ENCODE results near the gene CD164.
"Not testable (repeated sequence)": the region's sequence is repeated elsewhere in the genome, so short reads cannot be mapped to it uniquely, and the experiment has no call there.

CD164 gene

DNA sequence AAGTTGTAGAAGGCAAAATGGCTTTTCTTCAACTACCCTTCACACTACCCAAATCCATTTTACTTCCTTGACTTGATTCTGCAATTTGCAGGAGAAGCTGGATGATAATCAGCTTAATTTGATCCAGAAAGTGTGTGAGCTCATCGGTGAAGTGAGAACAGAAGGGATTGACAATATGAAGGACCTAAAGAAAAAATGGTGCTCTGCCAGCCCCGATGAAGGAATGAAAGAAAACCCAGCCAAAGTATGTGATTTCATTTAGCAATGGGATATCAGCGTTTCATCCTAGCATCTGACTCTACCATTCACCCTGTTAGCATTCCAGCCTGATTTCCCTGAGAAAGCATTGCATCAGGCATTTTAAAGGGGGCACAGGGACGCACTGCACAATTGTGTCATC is 41.5 kb downstream of the CD164 start:
- no peak for DNase-seq

DNA sequence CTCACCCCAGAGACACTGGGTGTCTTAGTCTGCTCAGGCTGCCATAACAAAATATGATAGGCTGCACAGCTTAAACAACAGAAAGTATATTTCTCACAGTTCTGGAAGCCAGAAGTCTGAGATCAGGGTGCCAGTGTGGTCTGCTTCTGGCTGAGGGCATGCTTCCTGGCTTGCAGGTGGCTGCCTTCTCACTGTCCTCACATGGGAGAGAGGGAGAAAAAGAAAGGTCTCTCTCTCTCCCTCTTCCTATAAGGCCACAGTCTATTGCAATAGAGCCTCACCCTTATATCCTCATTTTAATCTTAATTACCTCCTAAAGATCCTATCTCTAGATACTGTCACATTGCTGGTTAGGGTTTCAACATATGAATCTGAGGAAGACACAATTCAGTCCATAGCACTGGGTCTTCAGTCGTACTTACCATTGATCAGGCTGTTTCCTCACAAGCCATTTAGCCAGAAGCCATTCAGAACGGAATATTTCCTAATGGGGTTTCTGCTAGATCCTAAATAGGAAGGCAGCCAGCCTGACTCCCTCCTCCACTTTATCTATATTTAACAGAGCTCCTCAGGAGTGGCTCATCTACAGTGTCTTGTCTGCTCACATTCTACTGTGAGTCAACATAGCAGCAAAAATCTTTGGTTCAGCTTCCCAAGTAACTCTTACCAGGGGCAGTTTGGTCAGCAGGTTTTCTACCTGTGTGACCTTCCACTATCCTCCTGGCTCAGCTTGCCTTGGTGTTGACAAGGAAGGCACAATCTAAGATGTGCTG is 42.2 kb downstream of the CD164 start:
- no peak for DNase-seq

DNA sequence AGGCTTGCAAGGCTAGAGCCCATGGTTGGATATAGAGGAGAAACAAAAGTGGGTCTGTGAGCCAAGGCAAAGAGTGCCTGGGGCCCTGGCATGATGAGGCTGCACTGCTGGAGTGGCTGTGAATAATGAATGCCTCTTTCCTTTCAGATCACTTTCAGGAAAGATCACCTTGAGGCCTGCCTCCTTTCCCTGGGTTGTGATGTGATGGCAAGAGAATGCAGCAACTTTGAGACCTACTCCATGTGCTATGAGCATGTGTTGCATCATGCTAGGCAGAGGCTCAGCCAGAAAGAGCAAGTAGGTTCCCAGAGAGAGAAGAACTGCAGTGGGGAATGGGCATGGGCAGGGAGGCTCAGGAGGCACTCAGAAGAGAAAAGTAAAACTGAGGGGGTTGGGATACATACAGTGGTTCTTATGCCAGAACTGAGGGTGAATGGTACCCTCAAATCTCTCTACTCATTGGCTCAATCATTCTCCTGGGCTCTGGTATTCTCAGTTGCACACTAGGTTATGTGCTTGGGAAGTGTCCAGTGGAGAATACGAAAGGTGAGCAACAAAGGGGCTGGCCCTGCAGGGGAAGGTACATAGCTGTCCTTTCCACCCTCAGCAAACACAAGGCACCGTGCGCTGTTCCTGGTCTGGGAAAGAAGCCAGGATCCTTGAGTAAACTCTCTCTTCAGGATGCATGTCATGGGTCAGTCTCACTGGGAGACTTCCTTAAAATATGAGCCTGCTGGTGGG is 45.9 kb downstream of the CD164 start:
- DNase-seq = no peak

DNA sequence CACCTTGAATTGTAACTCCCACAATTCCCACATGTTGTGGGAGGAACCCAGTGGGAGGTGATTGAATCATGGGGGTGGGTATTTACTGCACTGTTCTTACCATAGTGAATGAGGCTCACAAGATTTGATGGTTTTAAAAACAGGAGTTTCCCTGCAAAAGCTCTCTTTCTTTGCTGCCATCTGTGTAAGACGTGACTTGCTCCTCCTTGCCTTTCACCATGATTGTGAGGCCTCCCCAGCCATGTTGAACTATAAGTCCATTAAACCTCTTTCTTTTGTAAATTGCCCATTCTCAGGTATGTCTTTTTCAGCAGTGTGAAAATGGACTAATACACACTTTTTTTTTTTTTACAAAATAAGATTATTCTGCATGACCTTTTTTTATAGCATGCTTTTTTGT is 48.4 kb downstream of the CD164 start:
- not testable (repeated sequence) for DNase-seq

DNA sequence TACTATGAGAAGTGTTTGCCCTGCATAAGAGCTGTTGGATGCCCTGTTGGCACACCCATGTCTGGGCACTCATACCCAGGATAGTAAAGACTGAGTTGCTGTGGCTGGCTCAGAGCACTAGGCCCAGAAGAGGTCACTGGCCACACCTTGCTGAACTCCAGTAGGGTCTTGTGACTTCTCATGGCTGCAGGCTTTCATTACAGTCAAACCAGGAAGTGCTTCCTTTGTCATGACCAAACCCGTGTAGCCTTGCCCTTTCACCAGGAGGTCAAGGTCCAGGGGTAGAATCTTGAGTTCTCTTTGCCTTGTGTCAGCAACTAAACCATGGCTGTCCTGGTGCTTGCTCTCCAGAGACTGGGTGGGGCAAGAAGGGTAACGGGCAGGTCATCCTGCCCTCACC is 49.5 kb downstream of the CD164 start:
- no peak for DNase-seq

DNA sequence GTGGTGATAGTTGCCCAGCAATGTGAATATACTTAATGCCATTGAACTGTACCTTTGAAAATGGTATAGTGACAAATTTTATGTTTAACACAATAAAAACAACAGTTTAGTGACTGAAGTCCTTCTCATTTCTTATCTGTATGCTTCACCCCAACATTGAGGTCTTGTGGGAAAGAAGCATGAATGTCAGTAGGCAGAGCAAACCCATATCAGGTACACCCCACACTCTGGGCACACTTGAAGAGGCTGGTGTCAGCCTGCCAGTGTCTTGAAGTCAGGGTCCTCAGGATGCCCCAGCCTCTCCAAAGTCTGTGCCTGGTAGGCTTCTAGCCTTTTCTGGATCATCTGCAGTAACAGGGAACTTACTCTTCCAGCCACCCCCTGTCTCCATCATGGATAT is 51.2 kb downstream of the CD164 start:
- DNase-seq = no peak

DNA sequence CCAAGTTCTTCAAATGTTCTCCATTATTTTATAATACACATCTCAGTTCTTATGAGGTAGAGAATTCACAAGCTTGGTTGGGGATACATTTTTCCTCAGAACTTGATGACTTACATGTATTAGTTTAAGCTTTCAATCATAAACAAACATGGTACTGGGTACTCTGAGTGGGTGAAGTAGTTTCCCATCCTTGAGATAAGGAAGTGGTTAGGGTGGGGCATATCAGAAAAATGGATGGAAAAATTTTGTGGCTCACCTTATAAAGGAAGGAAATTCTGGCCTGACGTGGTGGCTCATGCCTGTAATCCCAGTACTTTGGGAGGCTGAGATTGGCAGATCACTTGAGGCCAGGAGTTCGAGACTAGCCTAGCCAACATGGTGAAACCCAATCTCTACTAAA is 52.0 kb downstream of the CD164 start:
- no peak for DNase-seq

DNA sequence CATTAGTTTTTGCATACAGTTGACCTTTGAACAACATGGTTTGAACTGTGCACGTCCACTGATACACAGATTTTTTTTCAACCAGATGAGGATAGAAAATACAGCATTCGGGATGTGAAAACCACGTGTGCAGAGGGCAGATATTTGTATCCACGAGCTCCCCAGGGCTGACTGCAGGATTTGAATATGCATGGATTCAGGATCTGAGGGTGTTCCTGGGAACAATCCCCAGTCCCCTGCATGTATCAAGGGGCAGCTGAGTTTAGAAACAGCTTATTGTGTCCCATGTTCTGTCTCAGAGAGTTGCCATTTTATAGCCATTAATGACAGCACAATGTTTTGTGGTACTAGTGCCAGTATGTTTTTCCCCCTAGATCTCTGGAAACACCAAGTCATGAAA is 53.6 kb downstream of the CD164 start:
- DNase-seq = no peak

DNA sequence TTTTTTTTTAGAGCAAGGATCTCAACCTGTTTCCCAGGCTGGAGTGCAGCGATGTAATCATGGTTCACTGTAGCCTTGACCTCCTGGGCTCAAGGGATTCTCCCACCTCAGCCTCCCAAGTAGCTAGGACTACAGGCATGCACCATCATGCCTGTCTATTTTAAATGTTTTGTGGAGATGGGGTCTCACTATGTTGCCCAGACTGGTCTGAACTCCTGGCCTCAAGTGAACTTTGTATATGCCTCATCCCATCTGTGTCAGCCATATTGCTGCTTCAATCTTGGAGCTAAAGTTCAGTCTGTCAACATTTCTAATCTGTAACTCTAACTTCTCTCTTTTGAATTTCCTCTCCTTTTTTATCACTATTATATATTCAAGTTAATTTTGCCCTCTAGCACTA is 54.3 kb downstream of the CD164 start:
- DNase-seq = no peak

DNA sequence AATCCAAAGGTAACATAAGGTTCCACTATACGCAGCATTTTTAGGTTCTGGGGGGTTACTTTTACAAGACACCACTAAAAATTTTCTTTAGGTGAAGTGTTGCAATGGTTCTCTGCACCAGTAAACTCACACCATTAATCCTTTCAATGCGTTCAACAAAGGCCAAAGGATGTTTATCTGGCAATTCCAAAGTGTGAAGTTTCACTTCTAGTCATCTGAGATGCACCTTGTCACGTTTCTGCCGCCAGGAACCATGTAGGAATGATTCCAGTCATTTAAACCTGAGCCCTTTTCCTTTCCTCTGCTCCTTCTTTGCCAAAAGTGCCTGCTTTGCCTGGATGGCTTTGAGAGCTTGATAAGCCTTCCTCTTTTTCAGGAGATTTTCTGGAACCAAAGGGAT is 54.8 kb downstream of the CD164 start:
- no peak for DNase-seq

DNA sequence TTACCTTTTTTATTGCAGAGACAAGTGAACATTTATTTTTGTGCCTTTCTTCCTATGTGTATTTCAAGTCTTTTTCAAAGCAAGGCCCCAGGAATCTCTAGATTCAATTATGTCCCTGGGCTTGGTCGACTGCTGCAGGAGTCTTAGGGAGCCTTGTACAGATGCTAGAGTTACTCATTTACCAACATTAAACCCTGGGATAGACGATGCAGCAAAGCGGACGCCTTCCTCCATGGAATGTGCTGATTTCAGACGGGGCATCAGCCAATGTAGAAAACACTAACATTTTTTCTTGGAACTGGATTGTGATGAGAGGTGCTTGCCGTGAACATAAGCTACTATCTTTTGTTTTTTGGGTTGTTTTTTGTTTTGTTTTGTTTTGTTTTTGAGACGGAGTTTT is 55.9 kb downstream of the CD164 start:
- no peak for DNase-seq

DNA sequence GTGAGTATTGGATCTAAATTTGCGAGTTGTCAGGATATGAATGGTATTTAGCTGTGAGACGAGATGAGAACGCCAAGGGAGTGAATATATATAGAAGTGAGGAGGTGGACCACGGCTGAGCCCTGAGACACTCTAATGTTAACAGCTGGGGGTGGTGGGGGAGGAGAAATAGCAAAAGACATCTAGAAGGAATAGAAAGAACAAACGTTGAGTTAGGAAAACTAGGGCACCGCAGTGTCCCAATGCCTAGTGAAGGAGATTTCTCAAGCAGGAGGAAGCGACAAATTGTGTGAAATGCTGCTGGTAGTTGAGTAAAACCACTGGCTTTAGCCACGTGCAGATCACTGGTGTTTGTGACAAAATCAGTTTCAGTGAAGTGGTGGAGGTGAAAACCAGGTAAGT is 56.9 kb downstream of the CD164 start:
- DNase-seq = no peak

DNA sequence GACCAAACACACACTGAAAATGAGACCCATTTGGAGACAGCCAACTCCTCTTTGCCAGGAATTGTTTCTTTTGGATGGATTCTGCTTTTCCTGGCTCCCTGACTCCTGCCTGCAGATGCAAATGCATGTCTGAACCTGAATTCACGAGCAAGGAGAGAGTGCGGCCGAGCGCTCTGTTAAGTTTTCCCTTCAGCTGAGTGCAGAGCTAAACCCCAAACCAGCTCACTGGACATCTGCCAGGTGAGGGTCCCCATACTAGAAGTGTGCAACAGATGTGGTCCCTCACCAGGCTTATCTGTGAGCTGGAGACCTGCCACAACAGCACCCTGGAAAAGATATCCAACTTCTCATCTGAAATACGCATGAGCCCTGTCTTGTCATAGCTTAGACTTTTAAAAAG is 59.0 kb downstream of the CD164 start:
- no peak for DNase-seq

DNA sequence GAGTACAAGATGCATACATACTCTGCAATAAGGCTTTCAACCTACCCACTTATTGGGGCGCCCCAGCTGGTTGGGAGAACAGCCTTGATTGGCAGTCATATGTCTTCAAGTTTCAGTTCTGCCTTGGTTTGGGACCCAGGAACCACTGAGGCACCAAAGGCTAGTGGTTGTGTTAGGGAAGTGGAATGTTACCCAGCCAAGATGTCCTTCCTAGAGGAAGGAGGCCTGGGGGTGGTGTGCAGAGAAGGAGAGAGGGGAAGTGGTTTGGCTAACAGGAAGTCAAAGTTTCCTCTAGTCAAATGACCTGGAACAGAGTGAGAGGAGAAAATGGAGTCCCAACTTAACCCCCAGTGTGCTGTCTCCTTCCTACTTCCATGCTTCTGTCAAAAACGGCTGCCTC is 59.4 kb downstream of the CD164 start:
- DNase-seq = no peak

DNA sequence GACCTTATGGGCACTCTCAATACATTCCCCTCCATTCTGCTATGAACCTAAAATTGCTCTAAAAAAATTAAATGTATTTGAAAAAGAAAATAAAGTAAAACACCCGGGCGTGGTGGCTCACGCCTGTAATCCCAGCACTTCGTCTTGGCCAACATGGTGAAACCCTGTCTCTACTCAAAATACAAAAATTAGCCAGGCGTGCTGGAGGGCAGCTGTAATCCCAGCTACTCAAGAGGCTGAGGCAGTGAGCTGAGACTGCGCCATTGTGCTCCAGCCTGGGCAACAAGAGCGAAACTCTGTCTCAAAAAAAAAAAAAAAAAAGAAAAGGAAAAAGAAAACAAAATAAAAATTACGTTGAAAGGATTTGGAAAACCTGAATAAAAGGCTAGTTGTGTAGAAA is 60.5 kb downstream of the CD164 start:
- no peak for DNase-seq

DNA sequence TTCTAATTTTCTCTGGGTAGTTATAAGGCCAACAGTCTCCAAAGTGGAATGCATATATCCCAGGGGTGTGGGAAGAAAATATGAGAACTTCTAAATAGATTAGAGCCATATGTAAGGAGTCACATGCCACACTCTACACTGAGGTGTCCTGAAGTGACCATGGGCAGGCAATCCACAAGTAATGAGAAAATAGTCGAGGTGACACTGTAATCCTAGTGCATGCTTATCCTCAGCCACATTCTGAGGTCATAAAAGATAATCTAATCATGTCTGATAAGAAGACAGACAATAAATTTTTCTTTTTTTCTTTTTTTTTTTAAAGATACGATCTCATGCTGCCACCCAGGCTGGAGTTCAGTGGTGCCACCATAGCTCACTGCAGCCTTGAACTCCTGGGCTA is 62.2 kb downstream of the CD164 start:
- DNase-seq = no peak

DNA sequence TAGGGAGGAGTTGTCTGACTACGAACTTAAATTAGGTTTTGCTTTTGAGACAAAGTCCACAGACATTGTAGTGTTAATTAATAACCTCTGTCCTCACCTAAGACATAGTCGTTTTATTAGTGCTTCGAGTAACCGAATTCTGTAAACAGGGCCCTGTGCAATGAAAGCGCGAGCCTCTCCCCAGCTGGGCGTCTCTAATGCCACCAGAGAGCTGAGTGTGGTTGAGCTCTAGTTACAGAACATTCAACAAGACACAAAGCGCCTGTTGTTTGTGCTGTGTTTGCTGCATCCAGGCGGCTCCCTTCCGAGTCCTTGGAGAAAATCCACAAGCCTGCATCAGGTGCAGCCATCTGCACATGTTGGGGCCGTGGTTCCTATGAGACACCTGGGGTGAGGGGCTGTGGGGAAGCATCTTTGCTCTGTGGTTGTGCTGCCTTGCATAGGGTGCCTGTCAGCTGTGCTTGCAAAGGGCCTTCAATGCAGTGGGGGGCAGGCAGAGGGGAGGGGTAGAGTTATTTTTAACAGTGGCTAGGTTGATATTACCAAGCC is 63.9 kb downstream of the CD164 start:
- DNase-seq = peak; percentile 13

DNA sequence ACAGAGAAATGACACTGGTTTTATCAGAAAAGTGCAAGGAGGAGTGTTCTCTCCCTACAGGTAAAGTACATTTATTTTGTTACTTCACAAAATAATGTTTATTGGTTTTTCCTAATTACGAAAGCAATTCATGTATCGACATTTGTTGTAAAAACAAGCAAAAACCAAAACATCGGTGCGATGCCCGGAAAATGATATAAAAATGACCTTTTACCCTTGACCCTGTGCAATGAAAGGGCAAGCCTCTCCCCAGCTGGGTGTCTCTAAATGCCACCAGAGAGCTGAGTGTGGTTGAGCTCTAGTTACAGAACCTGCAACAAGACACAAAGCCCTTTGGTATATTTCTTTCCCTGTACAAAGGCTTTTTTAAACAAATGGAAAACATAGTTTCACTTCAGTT is 65.4 kb downstream of the CD164 start:
- DNase-seq = no peak
